Measurements from ENCODE around the gene SLC17A2.

- TF ChIP-seq RFX5 (IDR thresholded peaks at IDR 0.05; ENCODE audit: low read depth, low read length): no peak
- TF ChIP-seq MAZ (IDR thresholded peaks at IDR 0.05; ENCODE audit: borderline replicate concordance, low read depth, low read length): no peak
- TF ChIP-seq, protein P1, sequence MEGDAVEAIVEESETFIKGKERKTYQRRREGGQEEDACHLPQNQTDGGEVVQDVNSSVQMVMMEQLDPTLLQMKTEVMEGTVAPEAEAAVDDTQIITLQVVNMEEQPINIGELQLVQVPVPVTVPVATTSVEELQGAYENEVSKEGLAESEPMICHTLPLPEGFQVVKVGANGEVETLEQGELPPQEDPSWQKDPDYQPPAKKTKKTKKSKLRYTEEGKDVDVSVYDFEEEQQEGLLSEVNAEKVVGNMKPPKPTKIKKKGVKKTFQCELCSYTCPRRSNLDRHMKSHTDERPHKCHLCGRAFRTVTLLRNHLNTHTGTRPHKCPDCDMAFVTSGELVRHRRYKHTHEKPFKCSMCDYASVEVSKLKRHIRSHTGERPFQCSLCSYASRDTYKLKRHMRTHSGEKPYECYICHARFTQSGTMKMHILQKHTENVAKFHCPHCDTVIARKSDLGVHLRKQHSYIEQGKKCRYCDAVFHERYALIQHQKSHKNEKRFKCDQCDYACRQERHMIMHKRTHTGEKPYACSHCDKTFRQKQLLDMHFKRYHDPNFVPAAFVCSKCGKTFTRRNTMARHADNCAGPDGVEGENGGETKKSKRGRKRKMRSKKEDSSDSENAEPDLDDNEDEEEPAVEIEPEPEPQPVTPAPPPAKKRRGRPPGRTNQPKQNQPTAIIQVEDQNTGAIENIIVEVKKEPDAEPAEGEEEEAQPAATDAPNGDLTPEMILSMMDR (conservative IDR thresholded peaks at IDR 0.05; ENCODE audit: low read depth, low read length): no peak
- peak; percentile 13; the same call in 1 of the 2 replicates for TF ChIP-seq CEBPB (IDR thresholded peaks at IDR 0.05; ENCODE audit: low read depth, low read length)
- TF ChIP-seq ELK1 (IDR thresholded peaks at IDR 0.05; ENCODE audit: borderline replicate concordance, low read depth, low read length): no peak
These were observed 13.4 kb upstream of the SLC17A2 start for GRCh38 chr6:25943887-25944286.

Data from IMR-90 (cell line).